ENCODE measurements around the gene SHISA6.

The SHISA6 gene

DNA sequence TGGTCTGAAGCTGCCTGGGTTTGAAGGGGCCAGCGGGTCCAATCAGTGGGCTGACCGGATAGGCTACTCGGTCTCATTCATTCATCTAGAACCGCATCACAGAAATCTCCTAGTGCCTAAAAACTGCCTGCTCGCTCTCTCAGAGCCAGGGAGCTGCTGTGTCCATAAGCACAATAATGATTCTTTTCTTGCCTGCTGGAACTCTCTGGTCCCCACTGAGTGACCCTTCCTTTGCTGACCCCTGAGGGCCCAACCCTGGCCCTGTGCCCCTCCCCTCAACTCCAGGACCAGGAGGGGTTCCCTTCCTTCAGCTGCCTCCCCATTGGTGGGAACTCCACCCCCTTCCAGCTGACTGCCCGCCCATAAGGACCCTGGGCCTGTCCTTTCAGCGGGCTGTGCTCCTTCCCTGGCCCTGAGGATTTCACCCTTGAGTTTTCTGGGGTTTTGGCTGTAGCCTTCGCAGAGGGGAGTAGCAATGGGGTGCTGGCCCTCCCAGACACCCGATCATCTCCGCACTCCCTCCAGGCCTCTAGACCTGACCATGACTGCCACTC, 317.7 kb downstream of the SHISA6 start:
- DNase-seq, result no peak
- intact Hi-C loops (cut with DNase I; ENCODE audit: low total_unique reads), result no loop called here
- H3K27ac ChIP-seq, result no peak overlapping the region
- TF ChIP-seq, protein P1, sequence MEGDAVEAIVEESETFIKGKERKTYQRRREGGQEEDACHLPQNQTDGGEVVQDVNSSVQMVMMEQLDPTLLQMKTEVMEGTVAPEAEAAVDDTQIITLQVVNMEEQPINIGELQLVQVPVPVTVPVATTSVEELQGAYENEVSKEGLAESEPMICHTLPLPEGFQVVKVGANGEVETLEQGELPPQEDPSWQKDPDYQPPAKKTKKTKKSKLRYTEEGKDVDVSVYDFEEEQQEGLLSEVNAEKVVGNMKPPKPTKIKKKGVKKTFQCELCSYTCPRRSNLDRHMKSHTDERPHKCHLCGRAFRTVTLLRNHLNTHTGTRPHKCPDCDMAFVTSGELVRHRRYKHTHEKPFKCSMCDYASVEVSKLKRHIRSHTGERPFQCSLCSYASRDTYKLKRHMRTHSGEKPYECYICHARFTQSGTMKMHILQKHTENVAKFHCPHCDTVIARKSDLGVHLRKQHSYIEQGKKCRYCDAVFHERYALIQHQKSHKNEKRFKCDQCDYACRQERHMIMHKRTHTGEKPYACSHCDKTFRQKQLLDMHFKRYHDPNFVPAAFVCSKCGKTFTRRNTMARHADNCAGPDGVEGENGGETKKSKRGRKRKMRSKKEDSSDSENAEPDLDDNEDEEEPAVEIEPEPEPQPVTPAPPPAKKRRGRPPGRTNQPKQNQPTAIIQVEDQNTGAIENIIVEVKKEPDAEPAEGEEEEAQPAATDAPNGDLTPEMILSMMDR (IDR thresholded peaks at IDR 0.05), result no peak
- no peak overlapping the region for H3K4me3 ChIP-seq
- no peaks in the 10 kb centered on the region for H3K36me3 ChIP-seq
- no peaks in the 10 kb centered on the region for H3K27me3 ChIP-seq
- H3K4me1 ChIP-seq, result no peaks in the 10 kb centered on the region
- no peaks in the 10 kb centered on the region for H3K9me3 ChIP-seq

DNA sequence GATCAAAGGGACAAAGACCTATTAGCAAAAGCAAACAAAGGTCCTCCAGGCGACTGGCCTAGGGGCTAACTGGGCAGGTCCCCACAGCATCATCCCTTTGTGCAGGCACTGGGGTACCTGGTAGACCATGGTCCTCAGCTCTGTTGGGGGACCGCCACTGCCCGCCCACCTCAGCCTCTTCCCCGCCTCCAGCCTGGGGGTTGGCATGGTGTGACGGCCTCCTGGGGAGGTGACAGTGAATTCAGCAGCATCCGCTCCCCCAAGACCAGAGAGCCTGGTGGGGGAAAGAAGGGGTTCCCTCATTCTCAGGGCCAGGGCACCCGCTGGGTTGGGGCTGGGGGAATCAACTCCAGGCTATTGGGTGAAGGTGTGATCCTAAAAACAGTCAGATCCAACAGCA, 318.6 kb downstream of the SHISA6 start:
- H3K27me3 ChIP-seq, result no peaks in the 10 kb centered on the region
- no peak overlapping the region for H3K27ac ChIP-seq
- no peak for DNase-seq
- H3K4me3 ChIP-seq, result no peak overlapping the region
- TF ChIP-seq, protein P1 (IDR thresholded peaks at IDR 0.05), result no peak
- H3K9me3 ChIP-seq, result no peaks in the 10 kb centered on the region
- H3K4me1 ChIP-seq, result no peaks in the 10 kb centered on the region
- H3K36me3 ChIP-seq, result no peaks in the 10 kb centered on the region
- intact Hi-C loops (cut with DNase I; ENCODE audit: low total_unique reads), result no loop called here

DNA sequence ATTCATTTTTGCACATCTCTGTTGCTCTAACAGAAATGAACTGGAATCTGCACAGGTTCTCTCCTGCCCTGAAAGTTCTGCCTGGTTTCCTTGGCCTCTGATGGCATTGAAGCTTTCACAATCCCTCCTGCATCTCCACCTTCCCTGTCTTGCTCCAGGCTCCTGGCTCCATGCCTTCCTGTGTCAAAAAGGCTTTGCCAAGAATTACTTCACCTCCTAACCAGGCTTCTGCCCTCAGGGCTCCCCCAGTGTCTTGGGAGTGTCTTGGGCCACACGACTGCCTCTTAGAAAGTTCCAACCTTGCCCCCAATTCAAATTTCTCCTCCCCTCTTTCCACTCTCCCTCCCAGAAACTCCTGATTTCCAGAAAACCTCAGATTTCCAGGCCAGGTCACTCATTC, 320.3 kb downstream of the SHISA6 start:
- TF ChIP-seq, protein P1 (IDR thresholded peaks at IDR 0.05), result no peak
- intact Hi-C loops (cut with DNase I; ENCODE audit: low total_unique reads), result no loop called here

DNA sequence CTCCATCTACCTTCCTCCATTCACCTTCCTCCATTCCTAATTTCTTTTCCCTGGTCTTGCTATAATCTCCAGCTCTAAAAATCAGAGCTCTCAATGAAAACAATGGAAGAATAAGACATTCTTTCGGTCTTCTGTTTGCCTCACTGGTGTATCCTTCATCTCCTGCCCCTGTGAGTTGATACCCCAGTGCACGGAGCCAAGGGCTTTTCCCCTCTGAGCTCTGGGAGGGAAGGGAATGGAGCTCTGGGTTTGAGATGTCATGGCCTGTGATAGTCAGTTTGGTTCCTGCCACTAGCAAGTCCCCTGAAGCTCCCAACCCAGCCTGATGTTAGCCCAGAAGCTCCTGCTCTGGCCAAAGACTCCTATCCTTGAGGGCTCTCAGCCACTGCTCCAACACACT, 320.7 kb downstream of the SHISA6 start:
- intact Hi-C loops (cut with DNase I; ENCODE audit: low total_unique reads), result no loop called here
- H3K27me3 ChIP-seq, result no peaks in the 10 kb centered on the region
- no peak overlapping the region for H3K27ac ChIP-seq
- no peaks in the 10 kb centered on the region for H3K9me3 ChIP-seq
- no peaks in the 10 kb centered on the region for H3K36me3 ChIP-seq
- H3K4me3 ChIP-seq, result no peak overlapping the region
- TF ChIP-seq, protein P1 (IDR thresholded peaks at IDR 0.05), result no peak
- DNase-seq, result no peak
- H3K4me1 ChIP-seq, result no peaks in the 10 kb centered on the region

More for the DNA sequence above, 320.3 kb downstream of the SHISA6 start:
- Histone ChIP-seq H3K27ac (no peak overlapping the region), H3K27me3 (no peaks in the 10 kb centered on the region), H3K9me3 (no peaks in the 10 kb centered on the region), H3K36me3 (no peaks in the 10 kb centered on the region), H3K4me3 (no peak overlapping the region), H3K4me1 (no peaks in the 10 kb centered on the region)
- no peak for DNase-seq

DNA sequence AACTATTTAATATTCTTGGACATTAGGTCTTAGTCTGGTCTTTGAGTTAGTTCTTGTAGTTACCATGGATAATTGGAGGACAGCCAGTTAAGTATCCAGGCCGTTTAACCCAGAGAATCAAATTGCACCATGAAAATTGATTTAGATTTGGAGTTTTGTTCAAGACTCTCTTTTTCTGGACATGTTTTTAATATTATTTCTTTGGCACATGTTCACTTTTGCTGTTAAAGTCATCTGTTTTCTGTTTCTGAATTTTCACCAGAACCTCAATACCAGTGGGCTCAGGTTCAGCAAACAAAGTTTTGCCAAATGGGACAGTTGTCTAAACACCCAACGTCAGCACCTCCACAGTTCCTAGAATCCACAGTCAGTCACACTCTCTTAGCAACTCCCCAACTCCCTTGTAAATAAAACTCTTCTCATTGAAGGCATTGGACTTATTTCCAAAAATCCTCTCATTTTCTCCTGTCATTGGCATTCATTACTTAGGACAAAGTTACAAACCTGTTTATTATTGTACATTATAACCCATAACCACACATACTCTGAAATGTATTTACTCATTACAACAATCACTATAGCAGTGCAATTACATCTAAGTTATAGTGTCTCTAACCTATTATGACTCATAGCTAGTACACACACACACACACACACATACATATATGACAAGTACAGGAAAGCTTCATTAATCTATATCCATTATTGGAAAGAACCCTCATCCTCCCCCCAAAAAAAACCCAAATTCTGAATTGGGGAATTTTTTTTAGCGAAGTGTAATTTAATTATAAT, 323.8 kb downstream of the SHISA6 start:
- DNase-seq, result no peak
- Histone ChIP-seq H3K27me3 (no peaks in the 10 kb centered on the region), H3K36me3 (no peaks in the 10 kb centered on the region), H3K9me3 (no peaks in the 10 kb centered on the region), H3K4me3 (no peak overlapping the region), H3K4me1 (no peaks in the 10 kb centered on the region), H3K27ac (no peak overlapping the region)
- TF ChIP-seq, protein P1 (IDR thresholded peaks at IDR 0.05), result no peak
- intact Hi-C loops (cut with DNase I; ENCODE audit: low total_unique reads), result no loop called here
